Esophagus muscularis mucosa (tissue), 4 donors: ENCODE results near the gene SPATA18.

Source experiments
- CTCF ChIP-seq, 3 experiments: fragments of 200-600 bp in 2 of 3; fragments of 450-650 bp in 1 of 3; sonication (generic) in 2 of 3; IDR thresholded peaks; one replicate each; pipeline ENCODE4 v1.5.1; 2017 to 2019; ENCODE audit warnings: antibody characterized with exemption in 3 of 3, mild to moderate bottlenecking in 2 of 3, moderate library complexity in 1 of 3
- EP300 ChIP-seq: sonication (generic); formaldehyde crosslinking; IDR thresholded peaks from one replicate; pipeline ENCODE4 v1.6.1; 2017; ENCODE audit warnings: antibody characterized with exemption
- POLR2A ChIP-seq: fragments of 450-650 bp; IDR thresholded peaks from one replicate; pipeline ENCODE4 v1.6.1; 2017; ENCODE audit warnings: antibody characterized with exemption, moderate library complexity, mild to moderate bottlenecking, low read depth
- POLR2AphosphoS5 ChIP-seq, 2 donors: sonication (generic); formaldehyde crosslinking; IDR thresholded peaks; one replicate each; pipeline ENCODE4 v1.6.1; 2017; ENCODE audit warnings: antibody characterized with exemption in 2 of 2

- TF ChIP-seq CTCF (IDR thresholded peaks at IDR 0.05) (no peak), POLR2A (no peak), POLR2AphosphoS5 (IDR thresholded peaks at IDR 0.05) (no peak), EP300 (no peak)
Observed at GRCh38 chr4:52096048-52096447, 44.9 kb downstream of the SPATA18 start.
